Endodermal cell (in vitro differentiated cells): ENCODE data around the gene RPL22L1. TPM values are rescaled to one million over a fixed set of nuclear protein-coding genes. Genes with fewer than 3 reads are reported as not detected.
"Not testable (repeated sequence)": the region's sequence is repeated elsewhere in the genome, so short reads cannot be mapped to it uniquely, and the experiment has no call there.

Experiments used
- DNase-seq: peaks from one replicate; pipeline ENCODE4 v3.0.0-alpha.2; 2017
- H3K27ac ChIP-seq: 2 replicates; pipeline ENCODE4 v1.5.1; 2013; ENCODE audit warnings: mild to moderate bottlenecking, low read depth, low read length, moderate library complexity
- H3K27me3 ChIP-seq: 2 replicates; pipeline ENCODE4 v1.6.1; 2013; ENCODE audit warnings: mild to moderate bottlenecking, low read length, moderate library complexity; ENCODE audit not compliant: insufficient read depth, control insufficient read depth, poor library complexity, severe bottlenecking
- H3K36me3 ChIP-seq: 2 replicates; pipeline ENCODE4 v1.7.0; 2013; ENCODE audit warnings: mild to moderate bottlenecking, low read length, moderate library complexity; ENCODE audit not compliant: control insufficient read depth, insufficient read depth
- H3K4me1 ChIP-seq: one replicate; pipeline ENCODE4 v1.7.0; 2013; ENCODE audit warnings: low read length; ENCODE audit not compliant: control insufficient read depth, insufficient read depth
- H3K4me3 ChIP-seq: 2 replicates; pipeline ENCODE4 v1.5.1; 2013; ENCODE audit warnings: mild to moderate bottlenecking, low read length, moderate library complexity
- H3K9ac ChIP-seq: 2 replicates; pipeline ENCODE4 v1.6.1; 2013; ENCODE audit warnings: mild to moderate bottlenecking, low read length, moderate library complexity; ENCODE audit not compliant: poor library complexity, severe bottlenecking; ENCODE audit errors: extremely low read depth
- H3K9me3 ChIP-seq: 2 replicates; pipeline ENCODE4 v1.6.1; 2013; ENCODE audit warnings: mild to moderate bottlenecking, low read length, moderate library complexity; ENCODE audit not compliant: control insufficient read depth
- H3K27ac Mint-ChIP-seq: 2 replicates; pipeline ENCODE4 v1.8.0; 2020; ENCODE audit warnings: mixed read lengths
- H3K27me3 Mint-ChIP-seq: 2 replicates; pipeline ENCODE4 v1.8.0; 2021; ENCODE audit warnings: mild to moderate bottlenecking, mixed read lengths; ENCODE audit not compliant: insufficient read depth
- H3K36me3 Mint-ChIP-seq: 2 replicates; pipeline ENCODE4 v1.8.0; 2020; ENCODE audit warnings: low read depth, mixed read lengths
- H3K4me1 Mint-ChIP-seq: 2 replicates; pipeline ENCODE4 v1.8.0; 2020; ENCODE audit warnings: mixed read lengths
- H3K4me3 Mint-ChIP-seq: 2 replicates; pipeline ENCODE4 v1.8.0; 2020; ENCODE audit warnings: mild to moderate bottlenecking, moderate library complexity, mixed read lengths
- H3K9me3 Mint-ChIP-seq: 2 replicates; pipeline ENCODE4 v1.8.0; 2020; ENCODE audit warnings: mild to moderate bottlenecking, mixed read lengths
- CTCF ChIP-seq: fragments of 200-600 bp; sonication (generic); conservative IDR thresholded peaks from 2 replicates; pipeline ENCODE4 v1.5.0; 2021; ENCODE audit warnings: antibody characterized with exemption, mild to moderate bottlenecking
- WGBS, 2 experiments: methylation state at CpG; one replicate each; pipeline versions ENCODE4 v1.1.5 to v1.1.7; 2013; ENCODE audit warnings: missing lambda C conversion rate in 2 of 2, mixed read lengths in 1 of 2; ENCODE audit not compliant: insufficient coverage in 1 of 2, insufficient read length in 1 of 2; 5-methylcytosine and 5-hydroxymethylcytosine counted together
- total RNA-seq, 2 donors: library from RNA; stranded (reverse); fragmentation: NEBNext Ultra II Directional in 1 of 2; extraction: Animal tissue kit (Norgen Biotek cat#: 25700) in 1 of 2; gene quantifications; 2 replicates in 1 of 2; 3 replicates in 1 of 2; pipeline ENCODE4 v1.2.1, GENCODE V29; 2021

Gene RPL22L1
- total RNA-seq, 2 donors from 2014 or later = 98.0 to 119 TPM

- Histone ChIP-seq H3K36me3 (peaks cover 8% of the 10 kb centered on the region), H3K27ac (no peak overlapping the region), H3K9ac (no peak overlapping the region), H3K4me1 (no peaks in the 10 kb centered on the region), H3K27me3 (no peaks in the 10 kb centered on the region), H3K9me3 (peaks cover 20% of the 10 kb centered on the region), H3K4me3 (no peak overlapping the region)
- H3K4me3 Mint-ChIP-seq = no peak overlapping the region
- no peak overlapping the region for H3K27ac Mint-ChIP-seq
- no peak for DNase-seq
- peaks cover 20% of the 10 kb centered on the region for H3K9me3 Mint-ChIP-seq
- no peak for TF ChIP-seq CTCF
- no peaks in the 10 kb centered on the region for H3K27me3 Mint-ChIP-seq
- H3K4me1 Mint-ChIP-seq = no peaks in the 10 kb centered on the region
- 93 to 100% methylated on average over 2 of the region's 2 CpGs for WGBS, 2 experiments
- peaks cover 47% of the 10 kb centered on the region for H3K36me3 Mint-ChIP-seq
Measured at GRCh38 chr3:170897978-170898377, 28.0 kb upstream of the RPL22L1 start.

GRCh38 chr3:170897199-170897598 is 27.2 kb upstream of the RPL22L1 start:
- DNase-seq, H3K9ac ChIP-seq, H3K4me3 ChIP-seq, H3K27ac Mint-ChIP-seq, H3K4me3 Mint-ChIP-seq, H3K27ac ChIP-seq, H3K4me1 ChIP-seq, H3K27me3 Mint-ChIP-seq, H3K27me3 ChIP-seq, H3K4me1 Mint-ChIP-seq: not testable (repeated sequence)
- Mint-ChIP-seq H3K9me3 (peaks cover 20% of the 10 kb centered on the region), H3K36me3 (peaks cover 44% of the 10 kb centered on the region)
- H3K36me3 ChIP-seq = peaks cover 14% of the 10 kb centered on the region
- 95% methylated on average over 1 of the region's 1 CpG; no CpG with 5 or more reads in 1 of the 2 experiments for WGBS, 2 experiments
- peaks cover 20% of the 10 kb centered on the region for H3K9me3 ChIP-seq

- no peak overlapping the region for H3K27ac ChIP-seq
- WGBS, 2 experiments = 90 to 100% methylated on average over 1 of the region's 1 CpG
Measured at GRCh38 chr3:170896781-170897180, 26.8 kb upstream of the RPL22L1 start.

GRCh38 chr3:170896333-170896732 is 26.3 kb upstream of the RPL22L1 start:
- H3K27me3 Mint-ChIP-seq, H3K27me3 ChIP-seq, H3K4me3 Mint-ChIP-seq, H3K9ac ChIP-seq, H3K27ac ChIP-seq, DNase-seq, H3K27ac Mint-ChIP-seq, H3K4me3 ChIP-seq, H3K4me1 Mint-ChIP-seq, H3K4me1 ChIP-seq: not testable (repeated sequence)
- H3K9me3 ChIP-seq = peaks cover 20% of the 10 kb centered on the region
- Mint-ChIP-seq H3K36me3 (peaks cover 42% of the 10 kb centered on the region), H3K9me3 (peaks cover 20% of the 10 kb centered on the region)
- peaks cover 14% of the 10 kb centered on the region for H3K36me3 ChIP-seq
- WGBS, 2 experiments = 80 to 89% methylated on average over 2 to 6 of the region's 6 CpGs

More at GRCh38 chr3:170896781-170897180, 26.8 kb upstream of the RPL22L1 start:
- no peak for DNase-seq
- H3K4me3 ChIP-seq = no peak overlapping the region
- H3K36me3 ChIP-seq = peaks cover 14% of the 10 kb centered on the region
- no peak overlapping the region for H3K27ac Mint-ChIP-seq
- TF ChIP-seq CTCF = no peak
- peaks cover 20% of the 10 kb centered on the region for H3K9me3 Mint-ChIP-seq
- no peaks in the 10 kb centered on the region for H3K27me3 Mint-ChIP-seq
- H3K9ac ChIP-seq = no peak overlapping the region
- H3K4me1 Mint-ChIP-seq = no peaks in the 10 kb centered on the region
- no peak overlapping the region for H3K4me3 Mint-ChIP-seq
- H3K36me3 Mint-ChIP-seq = peaks cover 42% of the 10 kb centered on the region
- H3K9me3 ChIP-seq = peaks cover 20% of the 10 kb centered on the region
- H3K27me3 ChIP-seq = no peaks in the 10 kb centered on the region
- no peaks in the 10 kb centered on the region for H3K4me1 ChIP-seq
